Liver (tissue), 3 donors: Measurements from ENCODE around the gene ABCB6.

Experiments
- EGR1 ChIP-seq, 2 donors: IDR thresholded peaks; 2 replicates each; pipeline ENCODE4 v1.6.1; 2016 to 2018; ENCODE audit warnings: antibody characterized with exemption in 2 of 2, low read depth in 2 of 2
- FOXA1 ChIP-seq: IDR thresholded peaks from 2 replicates; pipeline ENCODE4 v1.6.1; 2016; ENCODE audit warnings: antibody characterized with exemption
- GABPA ChIP-seq, 2 donors: IDR thresholded peaks in 1 of 2; conservative IDR thresholded peaks in 1 of 2; 2 replicates each; pipeline ENCODE4 v1.6.1; 2016; ENCODE audit warnings: antibody characterized with exemption in 2 of 2, mild to moderate bottlenecking in 1 of 2, moderate library complexity in 1 of 2
- JUND ChIP-seq, 2 donors: IDR thresholded peaks; 2 replicates each; pipeline ENCODE4 v1.6.1; 2016; ENCODE audit warnings: antibody characterized with exemption in 2 of 2
- MAX ChIP-seq: IDR thresholded peaks from 2 replicates; pipeline ENCODE4 v1.6.1; 2016; ENCODE audit warnings: antibody characterized with exemption
- RAD21 ChIP-seq, 2 donors: IDR thresholded peaks; 2 replicates each; pipeline ENCODE4 v1.6.1; 2016; ENCODE audit warnings: antibody characterized with exemption in 2 of 2, mild to moderate bottlenecking in 2 of 2
- SP1 ChIP-seq: IDR thresholded peaks from 2 replicates; pipeline ENCODE4 v1.6.1; 2018; ENCODE audit warnings: antibody characterized with exemption, mild to moderate bottlenecking
- TAF1 ChIP-seq: conservative IDR thresholded peaks from 2 replicates; pipeline ENCODE4 v1.6.1; 2016; ENCODE audit warnings: antibody characterized with exemption, mild to moderate bottlenecking
- TF ChIP-seq, protein P1 (sequence below): fragments of 150-350 bp; IDR thresholded peaks from 2 replicates; pipeline ENCODE4 v1.5.1; 2017; ENCODE audit warnings: improper control_type of control experiment, low read depth, low read length; ENCODE audit not compliant: missing input control
- TF ChIP-seq, protein P2 (sequence below): IDR thresholded peaks from 2 replicates; pipeline ENCODE4 v1.6.1; 2016; ENCODE audit warnings: antibody characterized with exemption, mild to moderate bottlenecking
- donor health status: healthy.
- donor health status: healthy.

- TF ChIP-seq, protein P1, sequence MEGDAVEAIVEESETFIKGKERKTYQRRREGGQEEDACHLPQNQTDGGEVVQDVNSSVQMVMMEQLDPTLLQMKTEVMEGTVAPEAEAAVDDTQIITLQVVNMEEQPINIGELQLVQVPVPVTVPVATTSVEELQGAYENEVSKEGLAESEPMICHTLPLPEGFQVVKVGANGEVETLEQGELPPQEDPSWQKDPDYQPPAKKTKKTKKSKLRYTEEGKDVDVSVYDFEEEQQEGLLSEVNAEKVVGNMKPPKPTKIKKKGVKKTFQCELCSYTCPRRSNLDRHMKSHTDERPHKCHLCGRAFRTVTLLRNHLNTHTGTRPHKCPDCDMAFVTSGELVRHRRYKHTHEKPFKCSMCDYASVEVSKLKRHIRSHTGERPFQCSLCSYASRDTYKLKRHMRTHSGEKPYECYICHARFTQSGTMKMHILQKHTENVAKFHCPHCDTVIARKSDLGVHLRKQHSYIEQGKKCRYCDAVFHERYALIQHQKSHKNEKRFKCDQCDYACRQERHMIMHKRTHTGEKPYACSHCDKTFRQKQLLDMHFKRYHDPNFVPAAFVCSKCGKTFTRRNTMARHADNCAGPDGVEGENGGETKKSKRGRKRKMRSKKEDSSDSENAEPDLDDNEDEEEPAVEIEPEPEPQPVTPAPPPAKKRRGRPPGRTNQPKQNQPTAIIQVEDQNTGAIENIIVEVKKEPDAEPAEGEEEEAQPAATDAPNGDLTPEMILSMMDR = no peak
- TF ChIP-seq TAF1 (no peak), FOXA1 (no peak), GABPA (IDR thresholded peaks at IDR 0.05 in 1 of 2, conservative IDR thresholded peaks at IDR 0.05 in 1 of 2) (no peak), MAX (no peak), JUND (IDR thresholded peaks at IDR 0.05) (no peak), EGR1 (IDR thresholded peaks at IDR 0.05; ENCODE audit: low read depth in 2 of 2) (no peak), SP1 (no peak), RAD21 (IDR thresholded peaks at IDR 0.05) (no peak)
- TF ChIP-seq, protein P2, sequence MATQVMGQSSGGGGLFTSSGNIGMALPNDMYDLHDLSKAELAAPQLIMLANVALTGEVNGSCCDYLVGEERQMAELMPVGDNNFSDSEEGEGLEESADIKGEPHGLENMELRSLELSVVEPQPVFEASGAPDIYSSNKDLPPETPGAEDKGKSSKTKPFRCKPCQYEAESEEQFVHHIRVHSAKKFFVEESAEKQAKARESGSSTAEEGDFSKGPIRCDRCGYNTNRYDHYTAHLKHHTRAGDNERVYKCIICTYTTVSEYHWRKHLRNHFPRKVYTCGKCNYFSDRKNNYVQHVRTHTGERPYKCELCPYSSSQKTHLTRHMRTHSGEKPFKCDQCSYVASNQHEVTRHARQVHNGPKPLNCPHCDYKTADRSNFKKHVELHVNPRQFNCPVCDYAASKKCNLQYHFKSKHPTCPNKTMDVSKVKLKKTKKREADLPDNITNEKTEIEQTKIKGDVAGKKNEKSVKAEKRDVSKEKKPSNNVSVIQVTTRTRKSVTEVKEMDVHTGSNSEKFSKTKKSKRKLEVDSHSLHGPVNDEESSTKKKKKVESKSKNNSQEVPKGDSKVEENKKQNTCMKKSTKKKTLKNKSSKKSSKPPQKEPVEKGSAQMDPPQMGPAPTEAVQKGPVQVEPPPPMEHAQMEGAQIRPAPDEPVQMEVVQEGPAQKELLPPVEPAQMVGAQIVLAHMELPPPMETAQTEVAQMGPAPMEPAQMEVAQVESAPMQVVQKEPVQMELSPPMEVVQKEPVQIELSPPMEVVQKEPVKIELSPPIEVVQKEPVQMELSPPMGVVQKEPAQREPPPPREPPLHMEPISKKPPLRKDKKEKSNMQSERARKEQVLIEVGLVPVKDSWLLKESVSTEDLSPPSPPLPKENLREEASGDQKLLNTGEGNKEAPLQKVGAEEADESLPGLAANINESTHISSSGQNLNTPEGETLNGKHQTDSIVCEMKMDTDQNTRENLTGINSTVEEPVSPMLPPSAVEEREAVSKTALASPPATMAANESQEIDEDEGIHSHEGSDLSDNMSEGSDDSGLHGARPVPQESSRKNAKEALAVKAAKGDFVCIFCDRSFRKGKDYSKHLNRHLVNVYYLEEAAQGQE = no peak
Measured at GRCh38 chr2:219268294-219268693, 49.5 kb upstream of the ABCB6 start.
